Neural crest cell (in vitro differentiated cells): Measurements from ENCODE around the gene DYNC2H1. TPM values are rescaled to one million over a fixed set of nuclear protein-coding genes. Genes with fewer than 3 reads are reported as not detected.
A peak's percentile ranks its signal among the peaks of the same experiment; 100 is the strongest.

Experiments
- DNase-seq: peaks from one replicate; pipeline ENCODE4 v3.0.0; 2021; ENCODE audit warnings: low read depth, mixed read lengths, low spot score
- H3K27ac Mint-ChIP-seq: one replicate; pipeline ENCODE4 v1.8.0; 2021; ENCODE audit warnings: mild to moderate bottlenecking, mixed read lengths; ENCODE audit not compliant: unreplicated experiment
- H3K27me3 Mint-ChIP-seq: 2 replicates; pipeline ENCODE4 v1.8.0; 2021; ENCODE audit warnings: low read depth, mild to moderate bottlenecking, mixed read lengths
- H3K36me3 Mint-ChIP-seq: 2 replicates; pipeline ENCODE4 v1.8.0; 2021; ENCODE audit warnings: low read depth, mild to moderate bottlenecking, mixed read lengths
- H3K4me1 Mint-ChIP-seq: 2 replicates; pipeline ENCODE4 v1.8.0; 2021; ENCODE audit warnings: mixed read lengths
- H3K4me3 Mint-ChIP-seq: one replicate; pipeline ENCODE4 v1.8.0; 2021; ENCODE audit warnings: mild to moderate bottlenecking, mixed read lengths
- H3K9me3 Mint-ChIP-seq: 2 replicates; pipeline ENCODE4 v1.8.0; 2021; ENCODE audit warnings: mixed read lengths
- CTCF ChIP-seq: fragments of 200-600 bp; sonication (generic); conservative IDR thresholded peaks from 2 replicates; pipeline ENCODE4 v1.5.0; 2021; ENCODE audit warnings: antibody characterized with exemption, mild to moderate bottlenecking
- total RNA-seq: library from RNA; stranded (reverse); gene quantifications from 2 replicates; pipeline ENCODE4 v1.2.1, GENCODE V29; 2021

The DYNC2H1 gene
- total RNA-seq, 1 donor from 2014 or later: 20.4 TPM

GRCh38 chr11:103488031-103488461, 378.8 kb downstream of the DYNC2H1 start:
- no peak overlapping the region for H3K4me3 Mint-ChIP-seq
- H3K4me1 Mint-ChIP-seq: no peaks in the 10 kb centered on the region
- no peaks in the 10 kb centered on the region for H3K36me3 Mint-ChIP-seq
- no peak for DNase-seq
- TF ChIP-seq CTCF: no peak
- no peaks in the 10 kb centered on the region for H3K27me3 Mint-ChIP-seq
- H3K27ac Mint-ChIP-seq: no peak overlapping the region
- peaks cover 3% of the 10 kb centered on the region for H3K9me3 Mint-ChIP-seq

GRCh38 chr11:103488579-103488978, 379.4 kb downstream of the DYNC2H1 start:
- DNase-seq: no peak
- H3K4me3 Mint-ChIP-seq: no peak overlapping the region
- H3K36me3 Mint-ChIP-seq: no peaks in the 10 kb centered on the region
- H3K27ac Mint-ChIP-seq: no peak overlapping the region
- peaks cover 3% of the 10 kb centered on the region for H3K9me3 Mint-ChIP-seq
- no peak for TF ChIP-seq CTCF
- no peaks in the 10 kb centered on the region for H3K27me3 Mint-ChIP-seq
- H3K4me1 Mint-ChIP-seq: no peaks in the 10 kb centered on the region

GRCh38 chr11:103491777-103492176, 382.6 kb downstream of the DYNC2H1 start:
- no peak for DNase-seq
- no peak overlapping the region for H3K27ac Mint-ChIP-seq
- peaks cover 3% of the 10 kb centered on the region for H3K9me3 Mint-ChIP-seq
- H3K4me1 Mint-ChIP-seq: no peaks in the 10 kb centered on the region
- no peaks in the 10 kb centered on the region for H3K27me3 Mint-ChIP-seq
- no peak for TF ChIP-seq CTCF
- no peaks in the 10 kb centered on the region for H3K36me3 Mint-ChIP-seq
- H3K4me3 Mint-ChIP-seq: no peak overlapping the region

GRCh38 chr11:103494491-103494890, 385.3 kb downstream of the DYNC2H1 start:
- no peak for DNase-seq
- no peak overlapping the region for H3K27ac Mint-ChIP-seq
- no peak overlapping the region for H3K4me3 Mint-ChIP-seq
- TF ChIP-seq CTCF: no peak
- H3K36me3 Mint-ChIP-seq: no peaks in the 10 kb centered on the region
- H3K27me3 Mint-ChIP-seq: no peaks in the 10 kb centered on the region
- H3K9me3 Mint-ChIP-seq: no peaks in the 10 kb centered on the region
- no peaks in the 10 kb centered on the region for H3K4me1 Mint-ChIP-seq

- Mint-ChIP-seq H3K27me3 (no peaks in the 10 kb centered on the region), H3K4me1 (no peaks in the 10 kb centered on the region), H3K9me3 (no peaks in the 10 kb centered on the region), H3K27ac (peak overlapping the region; percentile 45), H3K36me3 (no peaks in the 10 kb centered on the region), H3K4me3 (no peak overlapping the region)
- DNase-seq: no peak
- no peak for TF ChIP-seq CTCF
Observed at GRCh38 chr11:103497268-103497667, 388.0 kb downstream of the DYNC2H1 start.
